Coronary artery (tissue), 2 donors: ENCODE data around the gene ASB7.

ENCODE experiments used
- DNase-seq: peaks from one replicate; pipeline ENCODE4 v3.0.0-alpha.2; 2017; ENCODE audit warnings: low spot score
- H3K27ac ChIP-seq, 2 donors: fragments of 200-600 bp; sonication (generic); one replicate each; pipeline ENCODE4 v1.5.1; 2016 to 2019
- H3K4me3 ChIP-seq: fragments of 200-600 bp; sonication (generic); 2 replicates; pipeline ENCODE4 v1.5.1; 2016; ENCODE audit warnings: mild to moderate bottlenecking, moderate library complexity
- CTCF ChIP-seq: fragments of 200-600 bp; sonication (generic); IDR thresholded peaks from one replicate; pipeline ENCODE4 v1.5.1; 2019; ENCODE audit warnings: antibody characterized with exemption

ASB7 gene

GRCh38 chr15:100696452-100696851 lies 94.1 kb downstream of the ASB7 start:
- Histone ChIP-seq H3K4me3 (no peak overlapping the region), H3K27ac (no peak overlapping the region)
- DNase-seq = no peak
- TF ChIP-seq CTCF = no peak
